Liver (tissue), 3 donors: Measurements from ENCODE around the gene HDAC9.

Experiments used
- CTCF ChIP-seq: fragments of 150-350 bp; IDR thresholded peaks from 2 replicates; pipeline ENCODE4 v1.5.1; 2017; ENCODE audit warnings: improper control_type of control experiment, low read depth, low read length; ENCODE audit not compliant: missing input control
- EGR1 ChIP-seq, 2 donors: IDR thresholded peaks; 2 replicates each; pipeline ENCODE4 v1.6.1; 2016 to 2018; ENCODE audit warnings: antibody characterized with exemption in 2 of 2, low read depth in 2 of 2
- HNF4G ChIP-seq: IDR thresholded peaks from 2 replicates; pipeline ENCODE4 v1.6.1; 2016; ENCODE audit warnings: antibody characterized with exemption
- MAX ChIP-seq: IDR thresholded peaks from 2 replicates; pipeline ENCODE4 v1.6.1; 2016; ENCODE audit warnings: antibody characterized with exemption
- SP1 ChIP-seq: IDR thresholded peaks from 2 replicates; pipeline ENCODE4 v1.6.1; 2018; ENCODE audit warnings: antibody characterized with exemption, mild to moderate bottlenecking
- donor health status: healthy.
- donor health status: healthy.

DNA sequence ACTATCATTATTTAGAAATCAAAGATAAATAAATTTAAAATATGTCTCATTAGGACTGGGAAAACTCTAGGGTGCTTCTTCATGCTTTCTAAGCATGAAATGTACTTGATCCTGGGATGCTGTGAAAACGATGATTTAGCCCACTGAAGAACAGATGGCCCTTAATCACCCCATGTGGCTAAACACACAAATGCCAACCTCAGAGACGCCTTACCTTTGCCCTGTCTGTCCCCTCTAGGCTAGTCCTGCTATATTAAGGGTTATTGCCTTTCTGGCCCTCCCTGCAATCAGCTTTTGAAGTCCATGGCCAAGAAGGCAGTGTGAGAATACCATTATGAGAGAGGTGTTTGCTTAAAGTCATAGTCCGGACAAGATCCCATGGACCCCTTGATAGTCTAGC is 404.7 kb downstream of the HDAC9 start:
- no peak for TF ChIP-seq EGR1 (IDR thresholded peaks at IDR 0.05; ENCODE audit: low read depth in 2 of 2)
- no peak for TF ChIP-seq CTCF
- no peak for TF ChIP-seq SP1
- no peak for TF ChIP-seq HNF4G
- no peak for TF ChIP-seq MAX
